ENCODE results near the gene SELENOO.

GRCh38 chr22:50264104-50264745, 63.4 kb downstream of the SELENOO start:
- TF ChIP-seq, protein P1, sequence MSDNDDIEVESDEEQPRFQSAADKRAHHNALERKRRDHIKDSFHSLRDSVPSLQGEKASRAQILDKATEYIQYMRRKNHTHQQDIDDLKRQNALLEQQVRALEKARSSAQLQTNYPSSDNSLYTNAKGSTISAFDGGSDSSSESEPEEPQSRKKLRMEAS (IDR thresholded peaks at IDR 0.05): no peak
- no peak for TF ChIP-seq RAD21 (IDR thresholded peaks at IDR 0.05; ENCODE audit: low read depth)
- no peak for TF ChIP-seq TCF12 (IDR thresholded peaks at IDR 0.05; ENCODE audit: low read depth)
- TF ChIP-seq TAF1 (IDR thresholded peaks at IDR 0.05; ENCODE audit: low read depth): no peak
- no peak for TF ChIP-seq NFIC (IDR thresholded peaks at IDR 0.05)
- no peak for TF ChIP-seq REST (IDR thresholded peaks at IDR 0.05; ENCODE audit: low read depth)

Measured in Ishikawa (cell line).